Measurements from ENCODE around the gene ACAA2.

DNA sequence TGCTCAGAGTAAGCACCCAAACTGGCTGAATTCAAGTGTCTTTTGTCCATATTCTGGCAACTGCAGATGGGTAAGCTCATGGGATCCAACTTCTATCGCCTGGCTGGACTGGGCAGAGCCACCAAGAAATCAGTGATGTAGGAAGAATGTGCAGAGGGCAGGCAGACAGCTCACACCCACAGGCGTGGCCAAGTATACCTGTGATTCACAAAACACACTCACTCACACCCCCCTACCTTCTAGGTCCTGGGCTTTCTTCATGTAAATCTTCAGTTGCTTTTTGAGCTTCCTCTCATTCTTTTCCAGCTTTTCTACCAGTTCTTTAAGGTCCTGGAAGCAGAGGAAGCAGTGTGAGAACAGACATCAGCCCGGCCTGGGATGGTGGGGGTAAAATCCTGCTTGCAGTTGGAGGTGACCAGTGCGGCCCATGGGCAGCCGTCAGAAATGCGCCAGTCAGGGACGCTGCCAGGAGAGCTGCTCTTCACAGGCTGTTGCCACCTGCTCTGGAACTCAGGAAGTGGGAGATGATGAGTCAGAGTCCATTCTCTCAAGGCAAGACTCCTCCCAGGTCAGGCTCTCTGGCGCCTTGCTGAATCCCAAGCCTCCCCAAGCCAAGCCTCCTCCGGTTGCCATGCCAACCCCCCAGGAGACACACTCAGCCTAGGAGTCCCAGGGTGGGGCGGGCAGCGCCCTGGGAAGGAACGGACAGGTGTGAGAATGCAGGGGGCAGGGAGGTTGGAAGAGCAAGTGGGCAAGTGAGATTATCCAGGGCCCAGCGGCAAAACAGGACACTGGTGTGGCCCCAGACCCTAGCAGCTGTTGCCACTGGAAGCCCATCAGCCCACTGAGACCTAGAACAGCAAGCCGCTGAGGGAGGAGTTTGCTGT lies 36.2 kb upstream of the ACAA2 start:
- TF ChIP-seq, protein P1, sequence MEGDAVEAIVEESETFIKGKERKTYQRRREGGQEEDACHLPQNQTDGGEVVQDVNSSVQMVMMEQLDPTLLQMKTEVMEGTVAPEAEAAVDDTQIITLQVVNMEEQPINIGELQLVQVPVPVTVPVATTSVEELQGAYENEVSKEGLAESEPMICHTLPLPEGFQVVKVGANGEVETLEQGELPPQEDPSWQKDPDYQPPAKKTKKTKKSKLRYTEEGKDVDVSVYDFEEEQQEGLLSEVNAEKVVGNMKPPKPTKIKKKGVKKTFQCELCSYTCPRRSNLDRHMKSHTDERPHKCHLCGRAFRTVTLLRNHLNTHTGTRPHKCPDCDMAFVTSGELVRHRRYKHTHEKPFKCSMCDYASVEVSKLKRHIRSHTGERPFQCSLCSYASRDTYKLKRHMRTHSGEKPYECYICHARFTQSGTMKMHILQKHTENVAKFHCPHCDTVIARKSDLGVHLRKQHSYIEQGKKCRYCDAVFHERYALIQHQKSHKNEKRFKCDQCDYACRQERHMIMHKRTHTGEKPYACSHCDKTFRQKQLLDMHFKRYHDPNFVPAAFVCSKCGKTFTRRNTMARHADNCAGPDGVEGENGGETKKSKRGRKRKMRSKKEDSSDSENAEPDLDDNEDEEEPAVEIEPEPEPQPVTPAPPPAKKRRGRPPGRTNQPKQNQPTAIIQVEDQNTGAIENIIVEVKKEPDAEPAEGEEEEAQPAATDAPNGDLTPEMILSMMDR (IDR thresholded peaks at IDR 0.05): no peak
- TF ChIP-seq POLR2A (IDR thresholded peaks at IDR 0.05): no peak
